IMR-90 (cell line): ENCODE results near the gene ZNHIT2. TPM values are rescaled to one million over a fixed set of nuclear protein-coding genes. Genes with fewer than 3 reads are reported as not detected.
A peak's percentile ranks its signal among the peaks of the same experiment; 100 is the strongest.

Experiments used
- ATAC-seq: fragments of 200-7000 bp; cut with Tn5 transposase; 2 replicates; pipeline ENCODE4 v1.9.1; 2020; ENCODE audit warnings: low read depth, mild to moderate bottlenecking, moderate library complexity
- BruUV-seq: library from RNA; stranded (reverse); fragments of 400-500 nt; replicated peaks from 2 replicates; lab custom pipeline; 2021; lab: Mats Ljungman, UMichigan
- CTCF ChIA-PET: fragments of 300-600 bp; formaldehyde crosslinking; extraction: SDS; loops from one replicate; lab custom pipeline; 2021; ENCODE audit warnings: antibody characterized with exemption; lab: Yijun Ruan, JAX
- POLR2A ChIA-PET: fragments of 300-600 bp; sonication (Branson Sonifier 250); formaldehyde crosslinking; loops from one replicate; lab custom pipeline; 2022; ENCODE audit warnings: antibody characterized with exemption; ENCODE audit not compliant: unreplicated experiment; lab: Charles Lee
- DNase-seq: peaks from one replicate; pipeline ENCODE4 v3.0.0; 2013
- H2AFZ ChIP-seq: replicated peaks from 2 replicates; pipeline ENCODE3; 2013; ENCODE audit warnings: low read length, mild to moderate bottlenecking; ENCODE audit not compliant: poor library complexity
- H2AK5ac ChIP-seq: 2 replicates; pipeline ENCODE4 v1.6.1; 2013; ENCODE audit warnings: low read depth, low read length, inconsistent platforms
- H2AK9ac ChIP-seq: replicated peaks from 2 replicates; pipeline ENCODE3; 2013; ENCODE audit warnings: mild to moderate bottlenecking, low read depth, low read length, moderate library complexity; ENCODE audit not compliant: poor library complexity
- H2BK120ac ChIP-seq: 2 replicates; pipeline ENCODE4 v1.6.1; 2013; ENCODE audit warnings: low read depth, low read length, inconsistent platforms
- H2BK15ac ChIP-seq: 3 replicates; pipeline ENCODE4 v1.6.1; 2013; ENCODE audit warnings: low read depth, low read length, inconsistent platforms
- H2BK20ac ChIP-seq: 2 replicates; pipeline ENCODE4 v1.6.1; 2013; ENCODE audit warnings: low read depth, mild to moderate bottlenecking, inconsistent platforms, low read length, moderate library complexity
- H2BK5ac ChIP-seq: 2 replicates; pipeline ENCODE4 v1.6.1; 2013; ENCODE audit warnings: mild to moderate bottlenecking, low read depth, low read length, inconsistent platforms; ENCODE audit not compliant: poor library complexity, severe bottlenecking
- H3K14ac ChIP-seq: replicated peaks from 2 replicates; pipeline ENCODE4 v1.6.1; 2013; ENCODE audit warnings: low read depth, low read length, inconsistent platforms
- H3K18ac ChIP-seq: 2 replicates; pipeline ENCODE4 v1.6.1; 2013; ENCODE audit warnings: low read depth, low read length, control low read depth
- H3K23ac ChIP-seq: 2 replicates; pipeline ENCODE4 v1.6.1; 2013; ENCODE audit warnings: low read depth, low read length, inconsistent platforms
- H3K27ac ChIP-seq: 2 replicates; pipeline ENCODE4 v1.5.1; 2013; ENCODE audit warnings: mild to moderate bottlenecking, control low read depth, low read length; ENCODE audit not compliant: insufficient read depth
- H3K27me3 ChIP-seq: 2 replicates; pipeline ENCODE4 v1.6.1; 2013; ENCODE audit warnings: low read length; ENCODE audit not compliant: control insufficient read depth, insufficient read depth
- H3K36me3 ChIP-seq: 2 replicates; pipeline ENCODE4 v1.6.1; 2013; ENCODE audit warnings: low read length, mixed read lengths; ENCODE audit not compliant: control insufficient read depth, insufficient read depth
- H3K4ac ChIP-seq: 2 replicates; pipeline ENCODE4 v1.6.1; 2013; ENCODE audit warnings: low read depth, low read length, inconsistent platforms
- H3K4me1 ChIP-seq: 2 replicates; pipeline ENCODE4 v1.6.1; 2013; ENCODE audit warnings: low read length, mixed read lengths; ENCODE audit not compliant: control insufficient read depth, insufficient read depth
- H3K4me2 ChIP-seq: 2 replicates; pipeline ENCODE4 v1.6.1; 2013; ENCODE audit warnings: low read depth, mild to moderate bottlenecking, control low read depth, low read length, moderate library complexity
- H3K4me3 ChIP-seq: 2 replicates; pipeline ENCODE4 v1.5.1; 2013; ENCODE audit warnings: low read depth, mild to moderate bottlenecking, control low read depth, low read length, moderate library complexity; ENCODE audit not compliant: insufficient read depth
- H3K56ac ChIP-seq: 2 replicates; pipeline ENCODE4 v1.6.1; 2013; ENCODE audit warnings: low read length, inconsistent platforms; ENCODE audit not compliant: insufficient read depth; ENCODE audit errors: extremely low read depth
- H3K79me1 ChIP-seq, 2 experiments: 2 replicates each; pipeline ENCODE4 v1.6.1; 2013; ENCODE audit warnings: low read length in 2 of 2, inconsistent platforms in 1 of 2, low read depth in 1 of 2
- H3K9ac ChIP-seq: 2 replicates; pipeline ENCODE4 v1.6.1; 2013; ENCODE audit warnings: low read depth, low read length, control low read depth
- H3K9me1 ChIP-seq: 2 replicates; pipeline ENCODE4 v1.6.1; 2013; ENCODE audit warnings: low read length, inconsistent platforms; ENCODE audit not compliant: insufficient read depth
- H3K9me3 ChIP-seq: 2 replicates; pipeline ENCODE4 v1.6.1; 2013; ENCODE audit warnings: low read length; ENCODE audit not compliant: control insufficient read depth, insufficient read depth
- H4K20me1 ChIP-seq: 2 replicates; pipeline ENCODE4 v1.6.1; 2013; ENCODE audit warnings: low read length, inconsistent platforms; ENCODE audit not compliant: insufficient read depth
- H4K5ac ChIP-seq: 2 replicates; pipeline ENCODE4 v1.6.1; 2013; ENCODE audit warnings: mild to moderate bottlenecking, low read depth, low read length, control low read depth
- H4K8ac ChIP-seq, 2 experiments: 2 replicates each; pipeline ENCODE4 v1.6.1; 2013; ENCODE audit warnings: low read depth in 2 of 2, low read length in 2 of 2, control low read depth in 1 of 2, inconsistent platforms in 1 of 2
- H4K91ac ChIP-seq: 2 replicates; pipeline ENCODE4 v1.6.1; 2013; ENCODE audit warnings: low read depth, low read length, inconsistent platforms; ENCODE audit not compliant: insufficient read depth
- BHLHE40 ChIP-seq: fragments of 150-350 bp; IDR thresholded peaks from 2 replicates; pipeline ENCODE4 v1.6.1; 2016; ENCODE audit warnings: mild to moderate bottlenecking, low read depth, low read length
- CEBPB ChIP-seq: IDR thresholded peaks from 2 replicates; pipeline ENCODE4 v1.6.1; 2012; ENCODE audit warnings: low read depth, low read length, improper control_type of control experiment
- CHD1 ChIP-seq: IDR thresholded peaks from 2 replicates; pipeline ENCODE4 v1.6.1; 2012; ENCODE audit warnings: low read depth, low read length, improper control_type of control experiment
- CTCF ChIP-seq: conservative IDR thresholded peaks from 2 replicates; pipeline ENCODE4 v1.5.1; 2012; ENCODE audit warnings: mild to moderate bottlenecking, low read depth, low read length, improper control_type of control experiment
- FOS ChIP-seq: fragments of 150-350 bp; IDR thresholded peaks from 2 replicates; pipeline ENCODE4 v1.6.1; 2016; ENCODE audit warnings: low read depth, low read length
- MAZ ChIP-seq: IDR thresholded peaks from 2 replicates; pipeline ENCODE4 v1.6.1; 2012; ENCODE audit warnings: low read depth, mild to moderate bottlenecking, low read length, improper control_type of control experiment, moderate library complexity, borderline replicate concordance
- MXI1 ChIP-seq: IDR thresholded peaks from 2 replicates; pipeline ENCODE4 v1.6.1; 2012; ENCODE audit warnings: low read depth, mild to moderate bottlenecking, low read length, moderate library complexity, borderline replicate concordance
- NFE2L2 ChIP-seq: fragments of 150-350 bp; IDR thresholded peaks from 2 replicates; pipeline ENCODE4 v1.6.1; 2016; ENCODE audit warnings: low read depth, mild to moderate bottlenecking, low read length
- RAD21 ChIP-seq: IDR thresholded peaks from 2 replicates; pipeline ENCODE4 v1.6.1; 2012; ENCODE audit warnings: low read length, improper control_type of control experiment
- RCOR1 ChIP-seq: IDR thresholded peaks from 2 replicates; pipeline ENCODE4 v1.6.1; 2012; ENCODE audit warnings: mild to moderate bottlenecking, low read length, improper control_type of control experiment; ENCODE audit not compliant: insufficient replicate concordance
- RFX5 ChIP-seq: IDR thresholded peaks from 2 replicates; pipeline ENCODE4 v1.8.0; 2012; ENCODE audit warnings: low read depth, mild to moderate bottlenecking, low read length, moderate library complexity
- SMC3 ChIP-seq: fragments of 150-350 bp; IDR thresholded peaks from 2 replicates; pipeline ENCODE4 v1.6.1; 2016; ENCODE audit warnings: low read depth, mild to moderate bottlenecking, antibody characterized with exemption, low read length, moderate library complexity
- USF2 ChIP-seq: fragments of 150-350 bp; IDR thresholded peaks from 2 replicates; pipeline ENCODE4 v1.6.1; 2017; ENCODE audit warnings: mild to moderate bottlenecking, antibody characterized with exemption, low read length, low read depth
- WGBS, 2 experiments: methylation state at CpG; one replicate each; pipeline versions ENCODE4 v1.1.5 to v1.1.7; 2013; ENCODE audit warnings: missing lambda C conversion rate in 2 of 2; ENCODE audit not compliant: insufficient read length in 1 of 2; ENCODE audit errors: extremely low coverage in 2 of 2; 5-methylcytosine and 5-hydroxymethylcytosine counted together
- dilution Hi-C: fragments of 300-500 bp; cut with HindIII; formaldehyde crosslinking; loops from one replicate; pipeline ENCODE4 v1.14.3; 2018; ENCODE audit warnings: low sequenced_read_pairs; ENCODE audit not compliant: unreplicated experiment
- in situ Hi-C: fragments of 300-500 bp; cut with MboI; formaldehyde crosslinking; loops from 3 replicates; pipeline ENCODE4 v1.14.3; 2019; ENCODE audit warnings: low sequenced_read_pairs, inconsistent platforms, mixed read lengths
- intact Hi-C: fragments of 100-400 bp; cut with micrococcal nuclease; formaldehyde crosslinking; loops from 2 replicates; pipeline ENCODE4 v1.10.0; 2022
- polyA plus RNA-seq, 3 experiments: library from polyadenylated mRNA; depleted of rRNA; stranded (reverse); fragments of >200 nt; gene quantifications; 2 replicates each; pipeline ENCODE4 v1.2.3, GENCODE V29; 2012; ENCODE audit warnings: low replicate concordance in 1 of 3
- total RNA-seq: library from RNA; depleted of rRNA; stranded (reverse); fragments of >200 nt; gene quantifications from 2 replicates; pipeline ENCODE4 v1.2.3, GENCODE V29; 2012

ZNHIT2 gene
- total and polyA plus RNA-seq, 2 of the 4 experiments (the other 2 are of a cell fraction) = 3.9 to 5.9 TPM

GRCh38 chr11:65110354-65110861, 7.1 kb downstream of the ZNHIT2 start:
- H2AK9ac ChIP-seq = peak overlapping the region; percentile 82
- 20% methylated on average over 9 of the region's 18 CpGs; no CpG with 5 or more reads in 1 of the 2 experiments for WGBS, 2 experiments
- no peak overlapping the region; the same call in 1 of the 2 replicates for H3K23ac ChIP-seq
- no TSS peak for BruUV-seq
- H3K36me3 ChIP-seq = peaks cover 11% of the 10 kb centered on the region
- H3K4ac ChIP-seq = no peak overlapping the region
- in situ Hi-C loops (no loop called here), intact Hi-C loops (loop anchor here (2.0 to 5.0 kb wide), 2 partner anchors 142 to 264 kb away; no protein-coding TSS in a partner anchor), dilution Hi-C loops (no loop called here)
- peaks cover 11% of the 10 kb centered on the region; the same call in 1 of the 2 replicates for H4K20me1 ChIP-seq
- no peak overlapping the region for H4K91ac ChIP-seq
- no peak overlapping the region for H3K18ac ChIP-seq
- peaks cover 13% of the 10 kb centered on the region; the same call in 1 of the 2 replicates for H3K4me1 ChIP-seq
- no peak overlapping the region for H4K5ac ChIP-seq
- ChIA-PET POLR2A (no interaction called here), CTCF (interaction anchor here (0.7 to 3.5 kb wide), 4 partner anchors 8 to 98 kb away, joined by 3 to 15 read pairs (median 4); partner anchors contain the start of gene SNX15)
- no peaks in the 10 kb centered on the region for H3K27me3 ChIP-seq
- peak overlapping the region; percentile 56; the same call in 1 of the 2 replicates for H3K4me2 ChIP-seq
- H3K56ac ChIP-seq = no peak overlapping the region
- TF ChIP-seq USF2 (no peak), CTCF (peak; percentile 91), MXI1 (no peak), BHLHE40 (no peak), RCOR1 (no peak), RAD21 (peak; percentile 62), FOS (no peak), RFX5 (no peak), CEBPB (peak; percentile 68; the same call in 1 of the 2 replicates), SMC3 (peak; percentile 69), CHD1 (no peak), NFE2L2 (no peak), MAZ (no peak)
- H2AK5ac ChIP-seq = no peak overlapping the region
- H2AFZ ChIP-seq = peak overlapping the region; percentile 85
- H3K9me1 ChIP-seq = 0 out of 2 replicates have a peak, but pooled peaks cover 1% of the 10 kb centered on the region
- no peak overlapping the region for H2BK20ac ChIP-seq
- H3K79me1 ChIP-seq = peaks cover 0 to 24% of the 10 kb centered on the region in 2 experiments; a peak in 3 of 4 replicates
- no peaks in the 10 kb centered on the region for H3K9me3 ChIP-seq
- H3K27ac ChIP-seq = no peak overlapping the region
- H4K8ac ChIP-seq = no peak overlapping the region
- no peak overlapping the region for H3K14ac ChIP-seq
- peak; percentile 74 for DNase-seq
- no peak overlapping the region for H2BK120ac ChIP-seq
- H3K9ac ChIP-seq = no peak overlapping the region
- H2BK15ac ChIP-seq = no peak overlapping the region
- ATAC-seq = peak; percentile 73
- no peak overlapping the region for H2BK5ac ChIP-seq
- H3K4me3 ChIP-seq = no peak overlapping the region
